Inflammatory macrophage treated with lipopolysaccharide for 4 hours (primary cell): ENCODE measurements around the gene BPI.
"Not testable (repeated sequence)": the region's sequence is repeated elsewhere in the genome, so short reads cannot be mapped to it uniquely, and the experiment has no call there.

ENCODE experiments used
- DNase-seq: peaks from one replicate; pipeline ENCODE4 v3.0.0-alpha.2; 2020

BPI gene

GRCh38 chr20:38306379-38306778 lies 2.4 kb downstream of the BPI start:
- DNase-seq = no peak

DNA sequence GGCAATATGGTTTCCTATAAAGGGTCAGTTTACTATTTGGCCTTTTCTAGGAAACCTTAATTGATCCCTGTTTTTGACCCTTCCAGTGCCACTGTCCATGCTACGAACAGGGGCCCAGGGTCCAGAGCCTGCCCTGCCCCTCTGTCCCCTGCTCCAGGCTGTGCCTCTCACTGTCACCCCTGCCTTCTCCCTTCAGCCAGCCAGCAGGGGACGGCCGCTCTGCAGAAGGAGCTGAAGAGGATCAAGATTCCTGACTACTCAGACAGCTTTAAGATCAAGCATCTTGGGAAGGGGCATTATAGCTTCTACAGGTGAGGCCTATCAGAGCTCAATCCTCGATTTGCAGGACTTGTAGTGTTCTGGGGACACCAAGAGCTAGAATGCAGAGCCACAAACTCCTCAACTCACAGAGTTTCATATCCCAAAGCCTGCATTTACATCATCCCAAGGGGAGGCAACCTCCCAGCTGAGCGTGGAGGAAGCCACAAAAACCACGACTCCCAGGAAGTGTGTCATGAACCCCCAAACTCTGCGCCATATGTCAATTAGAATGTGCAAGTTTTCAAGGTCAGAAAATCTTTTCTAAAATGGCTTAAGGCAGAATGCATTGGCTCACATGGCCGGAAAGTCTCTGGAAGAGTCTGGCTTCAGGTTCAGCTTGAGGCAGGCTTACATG lies 3.6 kb downstream of the BPI start:
- DNase-seq = peak; percentile 72

- DNase-seq = no peak
Measured at GRCh38 chr20:38308047-38308438, 4.1 kb downstream of the BPI start.

- no peak for DNase-seq
Measured at GRCh38 chr20:38308447-38308846, 4.5 kb downstream of the BPI start.

- no peak for DNase-seq
Measured at GRCh38 chr20:38311091-38311490, 7.1 kb downstream of the BPI start.

- DNase-seq = no peak
Measured at GRCh38 chr20:38311491-38311890, 7.5 kb downstream of the BPI start.

DNA sequence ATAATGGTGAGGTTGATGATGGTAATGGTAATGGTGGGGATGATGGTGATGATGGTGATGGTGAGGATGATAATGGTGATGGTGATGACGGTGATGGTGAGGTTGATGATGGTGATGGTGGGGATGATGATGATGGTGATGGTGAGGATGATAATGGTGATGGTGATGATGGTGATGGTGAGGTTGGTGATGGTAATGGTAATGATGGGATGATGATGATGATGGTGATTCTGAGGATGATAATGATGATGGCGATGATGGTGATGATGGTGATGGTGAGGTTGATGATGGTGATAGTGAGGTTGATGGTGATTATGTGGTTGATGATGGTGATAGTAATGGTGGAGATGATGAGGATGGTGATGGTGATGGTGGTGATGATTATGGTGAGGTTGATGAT lies 9.7 kb downstream of the BPI start:
- no peak for DNase-seq

- not testable (repeated sequence) for DNase-seq
Measured at GRCh38 chr20:38314350-38314749, 10.4 kb downstream of the BPI start.

- no peak for DNase-seq
Measured at GRCh38 chr20:38315290-38315966, 11.5 kb downstream of the BPI start.

- no peak for DNase-seq
Measured at GRCh38 chr20:38316341-38316740, 12.4 kb downstream of the BPI start.

GRCh38 chr20:38317422-38317821 lies 13.5 kb downstream of the BPI start:
- no peak for DNase-seq

DNA sequence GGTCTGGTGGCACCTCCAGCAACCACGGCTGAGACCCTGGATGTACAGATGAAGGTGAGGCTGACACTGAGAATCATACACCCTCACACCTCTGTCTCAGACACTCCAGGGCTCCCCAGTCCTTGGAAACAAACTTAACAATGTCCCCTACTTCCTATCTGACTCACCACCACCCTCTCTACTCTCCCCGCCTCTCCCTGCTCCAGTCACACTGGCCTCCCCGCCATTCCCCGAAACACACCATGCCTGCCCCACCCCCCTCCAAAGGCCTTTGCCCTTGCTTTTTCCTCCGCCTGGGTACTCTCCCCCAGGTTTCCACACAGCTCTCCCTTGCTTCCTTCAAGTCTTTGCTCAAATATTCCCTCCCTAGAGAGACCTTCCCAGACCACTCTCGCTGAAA lies 16.3 kb downstream of the BPI start:
- DNase-seq = no peak

GRCh38 chr20:38321959-38322598 lies 18.1 kb downstream of the BPI start:
- DNase-seq = peak; percentile 59

- DNase-seq = no peak
Measured at GRCh38 chr20:38324159-38324558, 20.2 kb downstream of the BPI start.

DNA sequence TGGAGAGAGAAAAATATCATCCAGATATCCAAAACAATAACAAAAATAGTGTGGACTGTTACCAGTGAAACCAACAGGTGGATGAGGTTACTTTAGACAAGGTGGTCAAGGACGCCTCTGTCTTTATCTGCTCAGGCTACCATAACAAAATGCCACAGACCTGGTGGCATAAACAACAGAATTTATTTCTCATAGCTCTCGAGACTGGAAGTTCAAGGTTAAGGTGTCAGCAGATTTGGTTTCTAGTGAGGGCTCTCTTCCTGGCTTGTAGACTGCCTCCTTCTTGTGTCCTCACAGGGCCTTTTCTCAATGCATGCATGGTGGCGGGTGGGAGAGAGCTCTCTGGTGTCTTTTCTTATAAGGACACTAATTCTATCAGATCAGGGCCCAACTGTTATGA lies 21.2 kb downstream of the BPI start:
- DNase-seq = no peak

DNA sequence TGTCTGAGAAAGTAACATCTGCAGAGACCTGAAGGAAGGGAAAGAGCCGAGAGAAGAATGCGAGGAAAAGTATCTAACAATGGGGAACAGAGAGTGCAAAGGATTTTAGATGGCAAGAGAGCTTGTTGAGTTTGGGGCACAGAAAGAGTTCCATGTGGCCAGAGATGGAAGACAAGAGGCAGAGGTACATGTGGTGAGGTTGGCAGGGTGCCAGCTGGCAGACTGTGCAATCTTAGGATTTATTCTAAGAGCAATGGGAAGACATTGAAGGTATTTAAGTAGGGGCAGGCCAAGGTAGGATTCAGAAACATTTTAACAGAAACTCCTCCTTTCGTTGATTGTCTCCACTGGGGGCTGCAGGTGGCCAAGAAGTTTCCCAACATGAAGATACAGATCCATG lies 21.9 kb downstream of the BPI start:
- no peak for DNase-seq

DNA sequence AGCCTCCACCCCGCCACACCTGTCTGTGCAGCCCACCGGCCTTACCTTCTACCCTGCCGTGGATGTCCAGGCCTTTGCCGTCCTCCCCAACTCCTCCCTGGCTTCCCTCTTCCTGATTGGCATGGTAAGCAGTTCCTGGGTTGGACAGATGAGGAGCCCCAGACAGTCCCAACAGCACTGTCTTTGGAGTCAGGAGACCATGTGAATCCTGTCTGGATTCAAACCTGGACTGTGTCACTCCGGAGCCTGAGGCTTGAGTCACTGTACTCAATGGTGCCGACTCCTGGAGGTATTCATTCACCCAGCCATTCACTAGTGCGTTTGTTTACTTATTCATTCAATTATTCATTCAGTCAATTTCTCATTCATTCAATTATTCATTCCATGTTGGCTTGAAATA lies 22.4 kb downstream of the BPI start:
- no peak for DNase-seq

DNA sequence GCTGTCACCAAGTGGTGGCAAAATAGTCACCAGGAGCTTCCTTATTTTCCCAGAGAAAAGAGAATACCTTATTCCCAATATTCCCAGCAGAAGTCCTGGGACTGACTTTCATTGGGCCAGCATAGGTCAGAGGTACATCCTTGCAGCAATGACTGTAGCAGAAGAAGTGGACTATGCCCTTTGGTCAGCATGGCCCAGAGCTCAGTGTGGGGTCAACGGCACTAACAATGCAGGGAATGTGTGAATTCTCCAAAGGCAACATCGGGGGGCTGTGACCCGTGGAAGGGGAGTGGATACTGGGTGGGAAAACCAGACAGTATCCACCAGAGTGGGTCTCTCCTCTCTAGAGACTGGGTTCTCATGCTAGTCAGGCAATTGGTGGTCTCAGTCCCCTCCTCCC lies 26.7 kb downstream of the BPI start:
- no peak for DNase-seq

DNA sequence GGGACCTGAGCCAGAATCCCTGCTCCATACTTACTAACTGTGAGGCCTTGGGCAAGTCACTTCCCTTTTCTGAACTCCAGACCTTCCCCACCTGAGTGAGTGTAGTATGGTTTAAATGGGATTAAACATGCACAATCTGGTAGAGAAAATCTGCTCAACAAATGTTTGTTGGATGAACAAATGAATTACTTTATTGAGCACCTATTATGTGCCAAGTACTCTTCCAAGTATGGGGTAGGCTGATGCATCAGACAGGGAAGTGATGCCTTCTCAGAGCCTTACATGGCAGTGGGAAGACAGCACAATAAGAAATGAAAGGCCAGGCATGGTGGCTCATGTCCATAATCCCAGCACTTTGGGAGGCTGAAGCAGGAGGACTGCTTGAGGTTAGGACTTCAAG lies 27.3 kb downstream of the BPI start:
- DNase-seq = no peak

GRCh38 chr20:38331814-38332213 lies 27.9 kb downstream of the BPI start:
- DNase-seq = no peak

GRCh38 chr20:38334016-38334415 lies 30.1 kb downstream of the BPI start:
- no peak for DNase-seq

DNA sequence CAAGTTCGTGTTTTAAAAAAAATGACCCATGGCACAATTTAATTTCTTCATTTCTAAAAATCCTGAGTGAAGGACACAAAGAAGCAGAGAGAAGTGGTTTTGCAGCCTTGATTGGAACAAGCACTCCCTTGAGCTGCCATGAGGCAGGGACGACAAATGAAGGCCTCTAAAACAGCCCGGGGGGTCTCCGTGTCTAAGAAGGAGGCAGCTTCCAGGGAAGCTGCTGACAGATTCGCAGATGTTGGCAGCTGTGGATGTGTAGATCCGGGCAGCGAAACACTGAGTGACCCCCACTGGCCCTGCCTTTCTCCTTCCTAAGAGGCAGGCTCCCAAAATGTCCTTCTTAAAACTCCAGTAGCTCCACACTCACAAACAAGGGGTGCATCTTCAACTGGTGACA lies 32.8 kb downstream of the BPI start:
- DNase-seq = no peak

- DNase-seq = peak; percentile 29
Measured at GRCh38 chr20:38337561-38338140, 33.7 kb downstream of the BPI start.
